Smooth muscle cell of bladder (primary cell): ENCODE data around the gene CPSF3. TPM values are rescaled to one million over a fixed set of nuclear protein-coding genes. Genes with fewer than 3 reads are reported as not detected.

Experiments
- total RNA-seq: library from RNA; depleted of rRNA; stranded (reverse); fragments of >200 nt; gene quantifications from 2 replicates; pipeline ENCODE4 v1.2.3, GENCODE V29; 2014

CPSF3 gene
- 45.2 and 49.5 TPM in 2 replicates for total RNA-seq

DNA sequence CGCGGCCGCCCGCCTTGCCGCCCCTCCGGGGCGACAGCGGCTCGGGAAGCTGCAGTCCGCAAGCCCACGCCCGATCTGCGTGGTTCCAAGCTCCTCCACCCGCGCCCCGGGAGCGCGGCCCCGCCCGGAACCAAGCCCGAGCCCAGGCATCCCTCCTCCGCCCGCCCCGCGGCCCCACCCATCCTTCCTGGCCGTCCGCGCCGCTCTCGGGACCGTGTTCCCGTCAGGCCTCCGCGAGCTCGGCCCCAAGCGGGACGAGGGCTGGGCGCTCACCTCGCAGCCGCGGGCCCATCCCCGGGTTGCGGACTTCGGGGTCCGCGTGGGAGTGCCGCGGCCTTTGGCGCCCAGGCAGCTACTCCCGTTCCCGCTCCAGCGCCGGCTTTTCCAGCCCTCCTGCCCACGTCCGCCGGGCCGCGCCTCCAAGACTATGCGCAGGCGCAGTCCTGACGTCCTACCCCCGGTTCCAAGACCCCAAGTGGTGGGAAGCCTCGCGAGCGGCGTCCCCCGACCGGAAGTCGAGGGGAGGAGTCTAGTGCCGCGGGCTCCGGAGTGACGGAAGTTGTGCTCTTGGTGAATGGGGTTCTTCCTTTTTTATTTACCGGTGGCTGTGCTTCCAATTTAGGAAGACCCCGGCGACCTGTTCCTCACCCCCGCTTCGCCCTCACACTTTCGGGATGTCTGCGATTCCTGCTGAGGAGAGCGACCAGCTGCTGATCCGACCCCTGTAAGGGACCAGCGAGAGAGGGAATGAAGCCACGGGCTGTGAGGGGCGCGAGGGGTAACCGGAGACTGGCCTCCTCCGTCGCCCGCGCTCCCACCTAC, at the start of gene CPSF3, which contains the start of gene ITGB1BP1:
Gene CPSF3 (plus strand): TSS at position 555 of the 822 bp plus-strand sequence. CDS start 120 bp downstream, at position 675.
Gene ITGB1BP1 (minus strand): TSS at position 429 of the 822 bp plus-strand sequence. CDS start 4,831 bp downstream, outside the sequence.

DNA sequence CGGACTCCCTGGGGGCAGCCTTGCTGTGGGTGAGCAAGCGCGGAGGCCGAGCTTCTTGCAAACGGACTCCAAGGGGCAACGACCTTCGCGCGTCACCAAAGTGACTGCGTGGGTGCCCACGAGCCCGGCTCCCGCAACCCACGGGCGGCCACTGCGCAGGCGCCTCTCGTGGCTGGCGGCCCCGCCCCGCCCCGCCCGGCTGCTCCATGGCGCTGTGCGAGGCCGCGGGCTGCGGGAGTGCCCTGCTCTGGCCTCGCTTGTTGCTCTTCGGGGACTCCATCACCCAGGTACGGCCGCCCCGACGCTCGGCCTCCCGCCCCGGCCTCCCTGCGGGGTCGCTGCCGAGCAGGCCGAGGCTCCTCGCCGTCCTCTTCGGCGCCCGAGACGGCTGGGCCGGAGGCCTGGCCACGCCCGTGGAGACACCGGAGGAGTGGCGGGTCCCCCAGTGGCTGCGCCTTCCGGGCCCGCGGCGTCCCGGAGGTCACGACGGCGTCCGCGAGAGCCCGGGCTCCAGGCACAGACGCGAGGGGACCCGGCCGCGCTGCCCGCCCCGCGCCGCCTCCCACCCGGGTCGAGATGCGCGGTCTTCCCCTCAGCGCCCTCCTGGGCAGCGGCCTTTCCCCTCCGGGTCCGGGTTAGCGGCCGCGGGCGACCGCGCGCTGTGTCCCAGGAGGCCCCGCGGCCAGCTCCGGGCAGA, 51.1 kb downstream of the CPSF3 start, which contains the start of gene IAH1:
Gene IAH1 (plus strand): TSS at position 191 of the 697 bp plus-strand sequence. CDS start 16 bp downstream, at position 207.

Other genes starting within 250 kb of the CPSF3 start
- 15.1 and 16.9 TPM in 2 replicates for gene ASAP2, start 216.8 kb upstream of the CPSF3 start, total RNA-seq
- 33.7 and 56.9 TPM in 2 replicates for gene ITGB1BP1, start 126 bp upstream of the CPSF3 start, total RNA-seq
- gene IAH1, start 50.9 kb downstream of the CPSF3 start, total RNA-seq = 85.1 and 90.5 TPM in 2 replicates
- 54.3 and 58.5 TPM in 2 replicates for gene ADAM17, start 132.2 kb downstream of the CPSF3 start, total RNA-seq
- 238 and 244 TPM in 2 replicates for gene YWHAQ, start 207.3 kb downstream of the CPSF3 start, total RNA-seq